IPS-NIHi11 (cell line): ENCODE data around the gene MC1R.

Experiments
- DNase-seq: peaks from one replicate; pipeline ENCODE4 v3.0.0; 2012; ENCODE audit warnings: mixed read lengths, low spot score

Gene MC1R

DNA sequence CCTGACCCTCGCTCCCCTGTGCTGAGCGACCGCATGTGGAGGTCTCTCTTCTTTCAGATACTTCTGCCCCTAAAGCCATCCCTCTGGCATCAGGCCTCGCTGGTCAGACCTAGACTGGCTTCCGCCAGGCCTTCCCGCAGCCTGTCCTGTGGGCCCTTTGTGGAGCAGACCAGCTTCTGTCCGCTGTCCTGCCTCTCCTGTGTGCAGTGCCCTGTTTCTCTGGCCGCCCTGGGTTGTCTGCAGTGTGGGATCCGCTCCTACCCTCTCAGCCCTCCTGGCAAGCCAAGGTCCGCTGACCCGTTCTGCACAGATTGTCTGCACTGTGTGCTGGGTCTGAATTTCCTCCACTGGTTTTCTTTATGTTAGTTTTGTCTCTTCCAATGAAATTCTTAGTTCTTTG lies 21.5 kb upstream of the MC1R start:
- no peak for DNase-seq

- DNase-seq: no peak
These were observed 20.3 kb upstream of the MC1R start for GRCh38 chr16:89898201-89898967.

DNA sequence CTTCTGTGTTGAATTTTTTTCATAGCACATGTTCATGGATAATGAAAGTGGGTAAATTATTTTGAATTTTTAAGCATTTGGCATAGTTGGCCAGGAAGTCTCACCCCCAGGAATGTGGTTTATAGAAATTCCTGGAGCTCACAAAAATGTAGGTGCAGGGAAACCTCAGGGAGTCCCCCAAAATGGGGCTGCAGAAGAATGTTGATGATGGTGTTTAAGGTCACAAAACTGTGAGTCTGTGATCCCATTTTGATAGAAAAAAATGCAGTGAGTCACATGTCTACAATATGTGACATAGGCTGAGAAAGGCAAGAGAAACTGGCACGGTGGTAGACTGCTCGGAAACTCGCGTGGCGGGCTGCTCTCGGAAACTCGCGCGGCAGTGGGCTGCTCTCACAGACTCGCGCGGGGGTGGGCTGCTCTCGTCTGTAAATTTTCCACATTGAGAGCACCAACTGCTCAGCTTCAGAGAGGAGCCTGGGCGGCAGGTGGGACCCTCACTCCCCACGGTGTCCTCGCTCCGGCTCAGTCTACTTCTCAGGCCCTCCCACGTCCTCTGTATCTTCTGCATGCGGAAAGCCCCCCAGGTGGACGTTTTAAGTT lies 18.7 kb upstream of the MC1R start:
- no peak for DNase-seq

DNA sequence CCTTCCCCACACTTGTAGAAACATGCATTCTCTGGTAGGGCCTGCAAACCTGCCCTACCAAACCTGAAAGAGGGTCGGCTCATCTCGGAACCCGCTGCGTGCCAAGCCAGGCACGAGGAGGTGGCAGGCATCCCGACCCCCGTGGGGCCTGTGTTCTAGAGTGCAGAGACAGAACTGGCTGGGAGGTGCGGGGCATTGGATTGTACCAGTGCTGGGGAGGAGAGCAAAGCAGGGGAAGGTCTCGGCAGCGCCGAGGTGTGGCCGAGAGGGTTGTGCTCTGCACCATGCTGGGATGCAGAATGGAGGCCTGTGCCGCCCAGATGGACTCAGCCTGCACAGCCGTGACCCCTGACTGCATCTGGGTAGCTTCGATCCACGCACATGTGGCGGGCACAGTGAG lies 17.8 kb upstream of the MC1R start:
- no peak for DNase-seq

GRCh38 chr16:89902980-89903379 lies 15.7 kb upstream of the MC1R start:
- no peak for DNase-seq

DNA sequence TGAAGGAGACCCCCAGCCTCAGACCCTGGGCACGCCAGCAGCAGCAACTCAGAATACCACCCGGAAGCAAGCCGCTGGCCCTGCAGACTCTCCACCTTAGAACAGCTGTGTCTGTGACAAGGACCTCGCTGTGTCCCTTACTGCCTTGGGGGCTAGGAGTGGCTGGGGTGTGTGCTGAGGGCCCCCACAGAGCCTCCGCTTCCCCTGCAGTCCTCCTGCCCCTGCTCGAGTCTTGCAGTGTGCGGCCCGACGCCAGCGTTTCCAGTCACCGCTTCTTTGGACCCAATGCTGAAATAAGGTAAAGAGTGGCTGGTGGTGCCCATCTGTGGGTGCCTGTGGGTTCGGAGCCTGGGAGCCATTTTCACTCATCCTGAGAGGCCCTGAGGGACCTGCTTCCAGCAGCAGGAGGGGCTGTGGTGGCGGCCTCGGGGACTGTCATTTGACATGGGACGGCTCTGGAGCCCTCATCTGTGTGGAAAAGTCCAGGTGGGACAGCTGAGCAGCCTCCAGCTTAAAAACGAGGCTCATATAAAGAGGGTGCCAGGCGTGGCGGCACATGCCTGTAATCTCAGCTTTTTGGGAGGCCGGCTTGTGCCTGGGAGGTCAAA lies 14.7 kb upstream of the MC1R start:
- no peak for DNase-seq

GRCh38 chr16:89904606-89905510 lies 13.8 kb upstream of the MC1R start:
- DNase-seq: no peak

DNA sequence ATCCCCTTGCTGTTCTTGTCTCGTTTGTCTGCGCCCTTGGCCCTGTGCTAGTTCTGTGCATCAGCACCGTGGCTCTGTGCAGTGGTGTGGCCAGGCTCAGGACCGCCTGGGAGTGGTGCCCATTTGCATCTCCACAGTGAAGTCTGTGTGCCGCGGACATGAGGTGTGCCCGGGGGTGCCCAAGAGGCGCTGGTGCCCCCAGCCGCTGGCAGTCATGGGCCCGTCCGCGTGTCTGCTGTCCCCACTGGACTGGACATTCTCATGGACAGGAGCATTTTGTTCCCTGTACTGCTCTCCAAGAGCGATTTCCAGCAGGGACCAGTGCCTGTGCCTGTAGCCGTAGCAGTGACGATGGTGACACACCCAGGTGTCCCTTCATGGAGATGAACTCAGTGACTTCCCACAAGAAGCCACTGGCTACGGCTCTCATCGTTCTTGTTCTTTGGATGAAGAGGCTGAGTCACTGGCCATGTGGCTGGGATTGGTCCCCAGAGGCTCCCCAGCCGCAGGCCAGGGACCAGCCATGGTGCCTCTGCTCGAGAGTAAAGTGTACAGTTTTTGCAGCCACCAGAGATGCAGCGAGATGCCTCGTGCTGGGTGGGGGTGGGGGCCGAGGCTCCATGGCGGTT lies 13.0 kb upstream of the MC1R start:
- DNase-seq: no peak

DNA sequence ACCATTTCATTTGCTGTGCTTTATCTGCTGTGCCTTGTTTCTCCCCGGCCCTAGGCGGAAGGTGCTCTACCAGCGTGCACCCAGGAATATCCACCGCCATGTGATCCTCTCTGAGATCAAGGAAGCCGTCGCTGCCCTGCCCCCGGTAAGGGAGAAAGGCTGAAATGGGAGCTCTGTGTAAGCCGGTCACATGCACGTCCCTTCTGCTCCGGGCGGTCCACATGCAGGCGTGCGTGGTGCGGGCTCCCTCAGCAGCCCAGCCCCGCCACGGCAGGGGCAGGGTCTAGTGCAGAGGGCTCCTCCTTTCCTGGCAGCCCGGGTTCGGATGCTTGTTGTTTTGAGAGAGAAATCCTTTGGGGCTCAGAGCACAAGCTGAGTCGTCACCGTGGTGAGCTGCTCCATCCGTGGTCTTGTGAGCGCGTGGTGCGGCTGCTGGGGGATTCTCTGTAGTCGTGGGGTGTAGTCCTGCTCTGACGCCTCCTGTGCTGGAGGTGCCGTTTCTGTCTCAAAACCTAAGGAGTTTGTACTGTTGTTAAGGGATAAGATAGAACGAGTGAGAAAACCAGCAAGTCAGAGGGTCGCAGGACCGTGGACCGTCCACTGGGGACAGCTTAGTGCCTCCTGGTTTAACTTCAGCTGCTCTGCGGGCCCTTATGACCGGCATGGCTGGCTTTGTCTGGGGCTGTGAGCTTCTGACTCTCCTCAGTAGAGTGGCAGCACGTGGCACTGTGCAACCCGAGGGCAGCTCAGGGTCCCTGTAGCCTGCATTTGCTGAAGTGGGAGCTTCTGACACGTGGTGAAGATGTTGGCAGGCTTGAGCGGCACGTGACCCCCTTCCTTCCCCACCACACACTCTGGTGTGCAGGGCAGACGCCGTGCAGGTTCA lies 12.3 kb upstream of the MC1R start:
- DNase-seq: no peak

- DNase-seq: no peak
These were observed 11.4 kb upstream of the MC1R start for GRCh38 chr16:89907055-89907814.

DNA sequence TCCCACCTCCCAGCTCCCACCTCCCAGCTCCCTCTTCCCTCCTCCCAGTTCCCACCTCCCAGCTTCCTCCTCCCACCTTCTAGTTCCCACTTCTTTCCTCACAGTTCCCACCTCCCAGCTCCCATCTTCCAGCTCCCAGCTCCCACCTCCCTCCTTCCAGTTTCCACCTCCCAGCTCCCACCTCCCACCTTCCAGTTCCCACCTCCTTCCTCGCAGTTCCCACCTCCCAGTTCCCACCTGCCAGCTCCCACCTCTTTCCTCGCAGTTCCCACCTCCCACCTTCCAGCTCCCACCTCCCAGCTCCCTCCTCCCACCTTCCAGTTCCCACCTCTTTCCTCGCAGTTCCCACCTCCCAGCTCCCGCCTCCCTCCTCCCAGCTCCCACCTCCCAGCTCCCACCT lies 10.4 kb upstream of the MC1R start:
- no peak for DNase-seq

DNA sequence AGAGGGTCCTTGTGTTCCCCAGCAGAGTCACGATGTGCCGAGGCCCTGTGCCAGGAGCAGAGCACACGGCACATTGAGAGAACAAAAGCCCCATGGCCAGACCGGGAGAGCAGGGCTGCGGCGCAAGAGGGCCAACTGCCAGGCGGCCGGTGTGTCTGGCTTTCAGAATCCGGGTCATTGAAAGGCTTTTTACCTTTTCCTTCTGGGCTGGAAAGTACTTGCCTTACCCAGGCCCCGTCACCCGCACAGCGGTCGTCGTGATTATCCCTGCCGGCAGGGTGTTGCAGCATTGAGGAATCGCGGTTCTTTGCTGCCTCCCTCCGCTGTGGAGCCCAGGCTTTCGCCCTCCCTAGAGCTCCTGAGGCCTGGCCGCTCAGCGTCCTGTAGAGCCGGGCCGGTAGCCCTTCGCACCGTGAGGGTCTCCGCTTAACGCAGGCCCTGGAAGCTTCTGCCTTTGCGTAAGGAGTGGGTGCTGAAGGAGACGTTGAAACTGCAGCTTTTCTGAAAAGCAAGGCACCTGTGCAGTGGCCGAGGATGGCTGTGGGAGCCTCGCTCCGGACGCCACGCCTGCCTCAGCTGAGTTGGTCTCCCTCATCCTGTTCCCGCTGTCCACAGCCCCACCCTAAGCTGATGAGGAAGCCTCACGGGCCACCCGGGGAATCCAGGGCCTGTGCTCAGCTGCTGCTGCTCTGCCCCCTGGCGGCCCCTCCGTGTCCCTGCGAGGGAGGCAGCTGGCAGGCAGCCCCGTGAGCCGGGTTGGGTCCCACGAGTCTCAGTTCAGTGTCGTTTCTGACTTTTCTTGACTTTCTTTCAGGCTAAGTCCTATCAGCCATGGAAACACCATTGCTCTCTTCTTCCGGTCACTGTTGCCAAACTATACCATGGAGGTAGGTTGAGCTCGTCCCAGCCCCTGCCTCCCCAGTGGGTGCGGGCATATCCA lies 8.6 kb upstream of the MC1R start:
- DNase-seq: peak; percentile 94

- no peak for DNase-seq
These were observed 7.8 kb upstream of the MC1R start for GRCh38 chr16:89910717-89911354.

- no peak for DNase-seq
These were observed 7.3 kb upstream of the MC1R start for GRCh38 chr16:89911375-89911774.

DNA sequence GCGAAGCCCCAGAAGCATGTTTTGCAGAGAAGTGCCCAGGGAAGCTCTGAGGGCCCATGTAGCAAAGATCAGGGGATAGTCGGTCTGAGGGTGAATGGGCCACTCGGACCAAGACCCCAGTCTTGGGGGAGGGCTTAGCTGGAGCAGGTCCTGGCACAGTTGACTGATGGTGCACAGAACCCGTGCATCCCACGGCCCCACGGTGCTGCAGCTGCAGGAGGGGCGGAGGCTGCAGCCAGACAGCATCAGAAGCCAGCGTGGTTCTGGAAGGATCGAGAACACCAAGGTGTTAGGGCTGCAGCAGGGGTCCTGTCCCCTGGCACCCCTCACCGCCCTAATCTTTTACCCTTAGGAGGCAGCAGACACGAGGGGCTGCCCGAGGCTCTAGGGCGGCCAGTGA lies 6.5 kb upstream of the MC1R start:
- DNase-seq: no peak

GRCh38 chr16:89912627-89913026 lies 6.0 kb upstream of the MC1R start:
- no peak for DNase-seq

DNA sequence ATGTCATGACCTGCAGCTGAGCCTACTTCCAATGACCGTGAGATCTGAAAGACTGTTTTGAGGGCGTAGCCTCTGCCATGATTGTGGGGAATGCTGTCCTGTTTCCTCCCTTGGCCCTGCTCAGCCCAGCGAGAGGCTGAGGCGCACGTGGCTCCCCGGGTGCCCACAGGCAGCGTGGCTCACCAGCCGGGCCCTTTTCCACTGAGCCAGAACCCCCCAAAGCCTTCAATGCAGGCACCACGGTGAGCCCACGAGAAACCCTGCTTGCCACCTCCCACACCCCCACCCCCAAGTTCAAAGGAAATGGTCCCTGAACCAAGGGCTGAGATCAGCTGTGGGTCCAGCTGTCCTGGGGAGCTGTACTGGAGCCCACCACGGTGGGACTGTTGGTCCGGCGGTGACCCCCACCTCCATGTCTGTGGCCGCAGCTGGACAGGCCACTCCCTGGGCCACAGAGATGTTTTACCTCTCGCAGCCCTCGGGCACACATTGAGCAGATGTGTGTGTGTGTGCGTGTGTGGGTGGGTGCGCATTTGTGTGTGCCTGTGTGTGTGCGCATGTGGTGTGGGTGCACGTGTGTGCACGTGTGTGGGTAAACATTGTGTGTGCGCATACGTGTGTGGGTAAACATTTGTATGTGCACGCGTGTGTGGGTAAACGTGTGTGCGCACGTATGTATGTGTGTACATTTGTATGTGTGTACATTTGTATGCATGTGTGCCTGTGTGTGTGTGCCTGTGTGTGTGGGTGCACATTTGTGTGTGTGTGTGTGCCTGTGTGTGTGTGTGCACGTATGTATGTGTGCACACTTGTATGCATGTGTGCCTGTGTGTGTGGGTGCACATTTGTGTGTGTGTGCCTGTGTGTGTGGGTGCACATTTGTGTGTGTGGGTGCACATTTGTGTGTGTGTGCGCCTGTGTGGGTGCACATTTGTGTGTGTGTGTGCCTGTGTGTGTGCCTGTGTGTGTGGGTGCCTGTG lies 5.0 kb upstream of the MC1R start:
- no peak for DNase-seq
